GM23338 (cell line): ENCODE data around the gene RTEL1. TPM values are rescaled to one million over a fixed set of nuclear protein-coding genes. Genes with fewer than 3 reads are reported as not detected.

ENCODE experiments used
- CREB1 ChIP-seq: fragments of 250-450 bp; sonication (Bioruptor Pico); IDR thresholded peaks from 2 replicates; pipeline ENCODE4 v1.5.0; 2020; ENCODE audit warnings: low read depth, mild to moderate bottlenecking, moderate library complexity
- JUNB ChIP-seq: IDR thresholded peaks from one replicate; pipeline ENCODE4 v1.6.1; 2016; ENCODE audit warnings: antibody characterized with exemption; ENCODE audit not compliant: unreplicated experiment
- ZNF114 ChIP-seq: fragments of 250-450 bp; sonication (Bioruptor Pico); IDR thresholded peaks from 2 replicates; pipeline ENCODE4 v1.5.0; 2020; ENCODE audit warnings: mild to moderate bottlenecking, moderate library complexity
- polyA plus RNA-seq: library from polyadenylated mRNA; unstranded; fragments of >200 nt; fragmentation: Nextera tagmentation; extraction: Ambion mirVana; gene quantifications from 2 replicates; pipeline ENCODE4 v1.2.1, GENCODE V29; 2016
- total RNA-seq: library from RNA; depleted of rRNA; stranded (reverse); fragments of >200 nt; shearing (Covaris generic); gene quantifications from 2 replicates; pipeline ENCODE4 v1.2.3, GENCODE V29; 2014
- TF ChIP-seq, protein P1 (sequence below): IDR thresholded peaks from one replicate; pipeline ENCODE4 v1.6.1; 2018; ENCODE audit warnings: antibody characterized with exemption; ENCODE audit not compliant: unreplicated experiment
- TF ChIP-seq, protein P2 (sequence below): fragments of 250-450 bp; sonication (Bioruptor Pico); IDR thresholded peaks from 2 replicates; pipeline ENCODE4 v1.5.0; 2020; ENCODE audit warnings: mild to moderate bottlenecking, moderate library complexity

Gene RTEL1
- total and polyA plus RNA-seq, 2 experiments from 2014 or later: 14.2 to 34.5 TPM

DNA sequence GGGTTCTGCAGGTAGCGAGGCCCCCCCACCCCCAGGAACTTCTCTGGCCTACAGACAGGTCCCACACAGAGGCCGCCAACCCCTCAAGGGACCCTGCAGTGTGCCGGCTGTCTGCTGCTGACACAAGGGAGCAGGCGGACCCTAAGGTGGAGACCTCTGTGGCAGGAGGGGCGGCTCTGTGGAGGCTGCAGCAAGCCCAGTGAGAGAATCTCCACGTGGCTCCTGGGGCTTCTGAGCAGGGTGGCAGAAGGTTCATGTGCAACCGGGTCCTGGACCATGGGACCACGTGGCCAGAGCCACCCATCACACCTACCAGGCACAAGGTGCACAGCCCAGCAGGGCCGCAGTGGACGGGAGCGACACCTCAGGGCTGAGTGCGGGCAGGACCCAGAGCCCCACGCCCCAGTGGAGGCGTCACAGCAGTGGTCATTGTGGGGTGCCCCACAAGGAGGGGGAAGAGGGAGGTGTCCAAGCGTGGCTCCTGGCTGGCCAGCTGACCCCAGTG lies 45.4 kb downstream of the RTEL1 start (continued):
- TF ChIP-seq, protein P1, sequence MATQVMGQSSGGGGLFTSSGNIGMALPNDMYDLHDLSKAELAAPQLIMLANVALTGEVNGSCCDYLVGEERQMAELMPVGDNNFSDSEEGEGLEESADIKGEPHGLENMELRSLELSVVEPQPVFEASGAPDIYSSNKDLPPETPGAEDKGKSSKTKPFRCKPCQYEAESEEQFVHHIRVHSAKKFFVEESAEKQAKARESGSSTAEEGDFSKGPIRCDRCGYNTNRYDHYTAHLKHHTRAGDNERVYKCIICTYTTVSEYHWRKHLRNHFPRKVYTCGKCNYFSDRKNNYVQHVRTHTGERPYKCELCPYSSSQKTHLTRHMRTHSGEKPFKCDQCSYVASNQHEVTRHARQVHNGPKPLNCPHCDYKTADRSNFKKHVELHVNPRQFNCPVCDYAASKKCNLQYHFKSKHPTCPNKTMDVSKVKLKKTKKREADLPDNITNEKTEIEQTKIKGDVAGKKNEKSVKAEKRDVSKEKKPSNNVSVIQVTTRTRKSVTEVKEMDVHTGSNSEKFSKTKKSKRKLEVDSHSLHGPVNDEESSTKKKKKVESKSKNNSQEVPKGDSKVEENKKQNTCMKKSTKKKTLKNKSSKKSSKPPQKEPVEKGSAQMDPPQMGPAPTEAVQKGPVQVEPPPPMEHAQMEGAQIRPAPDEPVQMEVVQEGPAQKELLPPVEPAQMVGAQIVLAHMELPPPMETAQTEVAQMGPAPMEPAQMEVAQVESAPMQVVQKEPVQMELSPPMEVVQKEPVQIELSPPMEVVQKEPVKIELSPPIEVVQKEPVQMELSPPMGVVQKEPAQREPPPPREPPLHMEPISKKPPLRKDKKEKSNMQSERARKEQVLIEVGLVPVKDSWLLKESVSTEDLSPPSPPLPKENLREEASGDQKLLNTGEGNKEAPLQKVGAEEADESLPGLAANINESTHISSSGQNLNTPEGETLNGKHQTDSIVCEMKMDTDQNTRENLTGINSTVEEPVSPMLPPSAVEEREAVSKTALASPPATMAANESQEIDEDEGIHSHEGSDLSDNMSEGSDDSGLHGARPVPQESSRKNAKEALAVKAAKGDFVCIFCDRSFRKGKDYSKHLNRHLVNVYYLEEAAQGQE: no peak
- TF ChIP-seq, protein P2, sequence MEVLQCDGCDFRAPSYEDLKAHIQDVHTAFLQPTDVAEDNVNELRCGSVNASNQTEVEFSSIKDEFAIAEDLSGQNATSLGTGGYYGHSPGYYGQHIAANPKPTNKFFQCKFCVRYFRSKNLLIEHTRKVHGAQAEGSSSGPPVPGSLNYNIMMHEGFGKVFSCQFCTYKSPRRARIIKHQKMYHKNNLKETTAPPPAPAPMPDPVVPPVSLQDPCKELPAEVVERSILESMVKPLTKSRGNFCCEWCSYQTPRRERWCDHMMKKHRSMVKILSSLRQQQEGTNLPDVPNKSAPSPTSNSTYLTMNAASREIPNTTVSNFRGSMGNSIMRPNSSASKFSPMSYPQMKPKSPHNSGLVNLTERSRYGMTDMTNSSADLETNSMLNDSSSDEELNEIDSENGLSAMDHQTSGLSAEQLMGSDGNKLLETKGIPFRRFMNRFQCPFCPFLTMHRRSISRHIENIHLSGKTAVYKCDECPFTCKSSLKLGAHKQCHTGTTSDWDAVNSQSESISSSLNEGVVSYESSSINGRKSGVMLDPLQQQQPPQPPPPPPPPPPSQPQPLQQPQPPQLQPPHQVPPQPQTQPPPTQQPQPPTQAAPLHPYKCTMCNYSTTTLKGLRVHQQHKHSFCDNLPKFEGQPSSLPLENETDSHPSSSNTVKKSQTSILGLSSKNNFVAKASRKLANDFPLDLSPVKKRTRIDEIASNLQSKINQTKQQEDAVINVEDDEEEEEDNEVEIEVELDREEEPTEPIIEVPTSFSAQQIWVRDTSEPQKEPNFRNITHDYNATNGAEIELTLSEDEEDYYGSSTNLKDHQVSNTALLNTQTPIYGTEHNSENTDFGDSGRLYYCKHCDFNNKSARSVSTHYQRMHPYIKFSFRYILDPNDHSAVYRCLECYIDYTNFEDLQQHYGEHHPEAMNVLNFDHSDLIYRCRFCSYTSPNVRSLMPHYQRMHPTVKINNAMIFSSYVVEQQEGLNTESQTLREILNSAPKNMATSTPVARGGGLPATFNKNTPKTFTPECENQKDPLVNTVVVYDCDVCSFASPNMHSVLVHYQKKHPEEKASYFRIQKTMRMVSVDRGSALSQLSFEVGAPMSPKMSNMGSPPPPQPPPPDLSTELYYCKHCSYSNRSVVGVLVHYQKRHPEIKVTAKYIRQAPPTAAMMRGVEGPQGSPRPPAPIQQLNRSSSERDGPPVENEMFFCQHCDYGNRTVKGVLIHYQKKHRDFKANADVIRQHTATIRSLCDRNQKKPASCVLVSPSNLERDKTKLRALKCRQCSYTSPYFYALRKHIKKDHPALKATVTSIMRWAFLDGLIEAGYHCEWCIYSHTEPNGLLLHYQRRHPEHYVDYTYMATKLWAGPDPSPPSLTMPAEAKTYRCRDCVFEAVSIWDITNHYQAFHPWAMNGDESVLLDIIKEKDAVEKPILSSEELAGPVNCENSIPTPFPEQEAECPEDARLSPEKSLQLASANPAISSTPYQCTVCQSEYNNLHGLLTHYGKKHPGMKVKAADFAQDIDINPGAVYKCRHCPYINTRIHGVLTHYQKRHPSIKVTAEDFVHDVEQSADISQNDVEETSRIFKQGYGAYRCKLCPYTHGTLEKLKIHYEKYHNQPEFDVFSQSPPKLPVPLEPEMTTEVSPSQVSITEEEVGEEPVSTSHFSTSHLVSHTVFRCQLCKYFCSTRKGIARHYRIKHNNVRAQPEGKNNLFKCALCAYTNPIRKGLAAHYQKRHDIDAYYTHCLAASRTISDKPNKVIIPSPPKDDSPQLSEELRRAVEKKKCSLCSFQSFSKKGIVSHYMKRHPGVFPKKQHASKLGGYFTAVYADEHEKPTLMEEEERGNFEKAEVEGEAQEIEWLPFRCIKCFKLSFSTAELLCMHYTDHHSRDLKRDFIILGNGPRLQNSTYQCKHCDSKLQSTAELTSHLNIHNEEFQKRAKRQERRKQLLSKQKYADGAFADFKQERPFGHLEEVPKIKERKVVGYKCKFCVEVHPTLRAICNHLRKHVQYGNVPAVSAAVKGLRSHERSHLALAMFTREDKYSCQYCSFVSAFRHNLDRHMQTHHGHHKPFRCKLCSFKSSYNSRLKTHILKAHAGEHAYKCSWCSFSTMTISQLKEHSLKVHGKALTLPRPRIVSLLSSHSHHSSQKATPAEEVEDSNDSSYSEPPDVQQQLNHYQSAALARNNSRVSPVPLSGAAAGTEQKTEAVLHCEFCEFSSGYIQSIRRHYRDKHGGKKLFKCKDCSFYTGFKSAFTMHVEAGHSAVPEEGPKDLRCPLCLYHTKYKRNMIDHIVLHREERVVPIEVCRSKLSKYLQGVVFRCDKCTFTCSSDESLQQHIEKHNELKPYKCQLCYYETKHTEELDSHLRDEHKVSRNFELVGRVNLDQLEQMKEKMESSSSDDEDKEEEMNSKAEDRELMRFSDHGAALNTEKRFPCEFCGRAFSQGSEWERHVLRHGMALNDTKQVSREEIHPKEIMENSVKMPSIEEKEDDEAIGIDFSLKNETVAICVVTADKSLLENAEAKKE (CRISPR knock-in tag): no peak
- TF ChIP-seq CREB1 (CRISPR knock-in tag) (no peak), ZNF114 (CRISPR knock-in tag) (no peak), JUNB (no peak)
